Measurements from ENCODE around the gene DHRS3. TPM values are rescaled to one million over a fixed set of nuclear protein-coding genes. Genes with fewer than 3 reads are reported as not detected.

The DHRS3 gene
- polyA plus RNA-seq, 1 donor (not counting 4 experiments of a cell fraction or from before 2014, with no cell fraction given): 10.7 TPM

- no peak for FAIRE-seq
- no peaks in the 10 kb centered on the region for H3K79me2 ChIP-seq (ENCODE audit: control insufficient read depth, insufficient read depth, low read length)
Measured at GRCh38 chr1:12665511-12665910, 47.5 kb upstream of the DHRS3 start.

GRCh38 chr1:12662556-12662955, 44.5 kb upstream of the DHRS3 start:
- DNase-seq (ENCODE audit: low read depth, low spot score) (no peak), FAIRE-seq (no peak)
- no peak overlapping the region for H3K27ac ChIP-seq (ENCODE audit: control insufficient read depth, insufficient read depth, low read length)
- H3K9me3 ChIP-seq (ENCODE audit: control insufficient read depth, low read depth, low read length): no peaks in the 10 kb centered on the region
- no peaks in the 10 kb centered on the region for H3K36me3 ChIP-seq (ENCODE audit: control insufficient read depth in 2 of 2, extremely low read depth in 1 of 2, insufficient read depth in 2 of 2, low read length in 2 of 2)
- no peak overlapping the region for H3K4me2 ChIP-seq (ENCODE audit: control insufficient read depth, extremely low read depth, insufficient read depth, low read depth, low read length)
- H2AFZ ChIP-seq (ENCODE audit: control insufficient read depth, low read length): no peak overlapping the region
- H3K4me1 ChIP-seq (ENCODE audit: control insufficient read depth, extremely low read depth, insufficient read depth, low read length): no peaks in the 10 kb centered on the region
- H3K9me1 ChIP-seq (ENCODE audit: control insufficient read depth, extremely low read depth, insufficient read depth, low read length): no peaks in the 10 kb centered on the region
- dilution Hi-C loops (cut with MboI; ENCODE audit: extremely low pct_ligation_motif_present, low sequenced_read_pairs): no loop called here
- no peak for TF ChIP-seq CTCF (optimal IDR thresholded peaks at IDR 0.05 in 1 of 3, IDR thresholded peaks at IDR 0.05 in 1 of 3, conservative IDR thresholded peaks at IDR 0.05 in 1 of 3; ENCODE audit: extremely low read depth in 1 of 3, insufficient read depth in 2 of 3, low read length in 3 of 3)
- TF ChIP-seq EZH2 (IDR thresholded peaks at IDR 0.05; ENCODE audit: low read length): no peak
- H3K9ac ChIP-seq (ENCODE audit: control insufficient read depth, extremely low read depth, insufficient read depth, low read length): no peak overlapping the region
- no peaks in the 10 kb centered on the region for H4K20me1 ChIP-seq (ENCODE audit: control insufficient read depth, extremely low read depth, insufficient read depth, low read length)
- H3K79me2 ChIP-seq (ENCODE audit: control insufficient read depth, insufficient read depth, low read length): no peaks in the 10 kb centered on the region
- H3K4me3 ChIP-seq (ENCODE audit: control insufficient read depth in 2 of 3, extremely low read depth in 1 of 3, insufficient read depth in 2 of 3, low read depth in 1 of 3, low read length in 3 of 3): no peak overlapping the region
- H3K27me3 ChIP-seq (ENCODE audit: control insufficient read depth, extremely low read depth, insufficient read depth, low read length): no peaks in the 10 kb centered on the region

More at GRCh38 chr1:12665511-12665910, 47.5 kb upstream of the DHRS3 start:
- Histone ChIP-seq H3K4me1 (ENCODE audit: control insufficient read depth, extremely low read depth, insufficient read depth, low read length) (no peaks in the 10 kb centered on the region), H3K4me3 (ENCODE audit: control insufficient read depth in 2 of 3, extremely low read depth in 1 of 3, insufficient read depth in 2 of 3, low read depth in 1 of 3, low read length in 3 of 3) (no peak overlapping the region), H2AFZ (ENCODE audit: control insufficient read depth, low read length) (no peak overlapping the region), H3K36me3 (ENCODE audit: control insufficient read depth in 2 of 2, extremely low read depth in 1 of 2, insufficient read depth in 2 of 2, low read length in 2 of 2) (no peaks in the 10 kb centered on the region), H3K9me1 (ENCODE audit: control insufficient read depth, extremely low read depth, insufficient read depth, low read length) (no peaks in the 10 kb centered on the region), H3K9ac (ENCODE audit: control insufficient read depth, extremely low read depth, insufficient read depth, low read length) (no peak overlapping the region), H4K20me1 (ENCODE audit: control insufficient read depth, extremely low read depth, insufficient read depth, low read length) (no peaks in the 10 kb centered on the region), H3K4me2 (ENCODE audit: control insufficient read depth, extremely low read depth, insufficient read depth, low read depth, low read length) (no peak overlapping the region), H3K27ac (ENCODE audit: control insufficient read depth, insufficient read depth, low read length) (no peak overlapping the region), H3K9me3 (ENCODE audit: control insufficient read depth, low read depth, low read length) (no peaks in the 10 kb centered on the region), H3K27me3 (ENCODE audit: control insufficient read depth, extremely low read depth, insufficient read depth, low read length) (no peaks in the 10 kb centered on the region)
- no peak for DNase-seq (ENCODE audit: low read depth, low spot score)
- TF ChIP-seq CTCF (optimal IDR thresholded peaks at IDR 0.05 in 1 of 3, IDR thresholded peaks at IDR 0.05 in 1 of 3, conservative IDR thresholded peaks at IDR 0.05 in 1 of 3; ENCODE audit: extremely low read depth in 1 of 3, insufficient read depth in 2 of 3, low read length in 3 of 3) (no peak), EZH2 (IDR thresholded peaks at IDR 0.05; ENCODE audit: low read length) (no peak)
- dilution Hi-C loops (cut with MboI; ENCODE audit: extremely low pct_ligation_motif_present, low sequenced_read_pairs): no loop called here

Measured in keratinocyte (primary cell).